Common myeloid progenitor, CD34-positive (primary cell): ENCODE data around the gene CLOCK.
A peak's percentile ranks its signal among the peaks of the same experiment; 100 is the strongest.
"Not testable (repeated sequence)": the region's sequence is repeated elsewhere in the genome, so short reads cannot be mapped to it uniquely, and the experiment has no call there.

Source experiments
- CTCF ChIA-PET: fragments of 350-600 bp; sonication (Branson Sonifier 250); formaldehyde crosslinking; loops from one replicate; lab custom pipeline; 2021; ENCODE audit warnings: antibody characterized with exemption; lab: Charles Lee
- POLR2A ChIA-PET: fragments of 350-600 bp; sonication (Branson Sonifier 250); formaldehyde crosslinking; loops from one replicate; lab custom pipeline; 2021; ENCODE audit warnings: antibody characterized with exemption; lab: Charles Lee
- DNase-seq, 3 donors: peaks; one replicate each; pipeline versions ENCODE4 v3.0.0 to v3.0.0-alpha.2; 2013
- H3K27ac ChIP-seq, 2 experiments: 1 replicate in 1 of 2; 2 replicates in 1 of 2; pipeline ENCODE4 v1.7.0; 2013; ENCODE audit warnings: inconsistent platforms in 2 of 2, low read length in 2 of 2, mild to moderate bottlenecking in 2 of 2, low read depth in 1 of 2, moderate library complexity in 1 of 2; ENCODE audit not compliant: severe bottlenecking in 2 of 2, insufficient read depth in 1 of 2, poor library complexity in 1 of 2
- H3K27me3 ChIP-seq, 5 experiments: replicated peaks in 2 of 5; 1 replicate in 3 of 5; 2 replicates in 2 of 5; pipeline versions ENCODE4 v1.6.1 to v1.7.0; 2013; ENCODE audit warnings: low read length in 4 of 5, mild to moderate bottlenecking in 2 of 5, moderate library complexity in 2 of 5, inconsistent platforms in 1 of 5; ENCODE audit not compliant: insufficient read depth in 5 of 5, control insufficient read depth in 4 of 5
- H3K36me3 ChIP-seq, 4 experiments: 1 replicate in 2 of 4; 2 replicates in 2 of 4; pipeline versions ENCODE4 v1.6.1 to v1.7.0; 2013; ENCODE audit warnings: low read length in 3 of 4, control low read depth in 1 of 4, mild to moderate bottlenecking in 1 of 4; ENCODE audit not compliant: control insufficient read depth in 4 of 4, insufficient read depth in 4 of 4
- H3K4me1 ChIP-seq, 4 experiments: 1 replicate in 3 of 4; 2 replicates in 1 of 4; pipeline versions ENCODE4 v1.6.1 to v1.7.1; 2013; ENCODE audit warnings: low read length in 3 of 4, mild to moderate bottlenecking in 3 of 4, control low read depth in 1 of 4, inconsistent platforms in 1 of 4, moderate library complexity in 1 of 4; ENCODE audit not compliant: control insufficient read depth in 4 of 4, insufficient read depth in 4 of 4; ENCODE audit errors: control extremely low read depth in 1 of 4
- H3K4me3 ChIP-seq, 7 experiments: 1 replicate in 4 of 7; 2 replicates in 3 of 7; pipeline versions ENCODE4 v1.5.1 to v1.7.0; 2013; ENCODE audit warnings: mild to moderate bottlenecking in 7 of 7, low read length in 6 of 7, moderate library complexity in 6 of 7, inconsistent platforms in 2 of 7, low read depth in 2 of 7, control low read depth in 1 of 7; ENCODE audit not compliant: insufficient read depth in 4 of 7, control insufficient read depth in 1 of 7; ENCODE audit errors: extremely low read depth in 1 of 7
- H3K9me3 ChIP-seq, 5 experiments: 1 replicate in 4 of 5; 2 replicates in 1 of 5; pipeline versions ENCODE4 v1.6.1 to v1.7.1; 2013; ENCODE audit warnings: low read length in 4 of 5, mild to moderate bottlenecking in 2 of 5, inconsistent platforms in 1 of 5, low read depth in 1 of 5, moderate library complexity in 1 of 5; ENCODE audit not compliant: control insufficient read depth in 4 of 5, insufficient read depth in 2 of 5; ENCODE audit errors: control extremely low read depth in 1 of 5
- WGBS: methylation state at CpG from one replicate; pipeline ENCODE4 v1.1.5; 2013; ENCODE audit not compliant: insufficient coverage; 5-methylcytosine and 5-hydroxymethylcytosine counted together

The CLOCK gene

GRCh38 chr4:55553441-55554201, 6.9 kb upstream of the CLOCK start:
- Histone ChIP-seq H3K27ac (no peak overlapping the region), H3K4me3 (peak overlapping the region in 2 of 7 experiments; percentile 6 to 29), H3K27me3 (no peaks in the 10 kb centered on the region), H3K9me3 (peaks cover 0 to 5% (median 0%) of the 10 kb centered on the region in 5 experiments), H3K36me3 (no peaks in the 10 kb centered on the region), H3K4me1 (no peaks in the 10 kb centered on the region)
- peak in 1 of 3 donors; percentile 53 for DNase-seq
- ChIA-PET CTCF (interaction anchor here (1.1 to 1.5 kb wide), 4 partner anchors 14 to 141 kb away, joined by 3 to 5 read pairs (median 4); no protein-coding TSS in a partner anchor), POLR2A (no interaction called here)
- 77% methylated on average over 9 of the region's 10 CpGs for WGBS

- CTCF ChIA-PET = interaction anchor here (1.1 to 1.2 kb wide), 2 partner anchors 16 to 143 kb away, joined by 4 read pairs; no protein-coding TSS in a partner anchor
Measured at GRCh38 chr4:55551964-55552363, 5.3 kb upstream of the CLOCK start.

GRCh38 chr4:55549888-55550287, 3.2 kb upstream of the CLOCK start:
- peak in 1 of 3 donors; percentile 30 for DNase-seq

More at GRCh38 chr4:55551964-55552363, 5.3 kb upstream of the CLOCK start:
- 98% methylated on average over 5 of the region's 6 CpGs for WGBS
- H3K27me3 ChIP-seq, POLR2A ChIA-PET, H3K4me1 ChIP-seq, H3K4me3 ChIP-seq, H3K9me3 ChIP-seq, H3K36me3 ChIP-seq, DNase-seq, H3K27ac ChIP-seq: not testable (repeated sequence)

GRCh38 chr4:55547918-55548317, 1.2 kb upstream of the CLOCK start:
- H3K4me3 ChIP-seq = peak overlapping the region in 4 of 7 experiments; percentile 80 to 90 (median 87)
- CTCF ChIA-PET = no interaction called here
- no peaks in the 10 kb centered on the region for H3K9me3 ChIP-seq
- no peaks in the 10 kb centered on the region for H3K27me3 ChIP-seq
- no peak overlapping the region for H3K27ac ChIP-seq
- POLR2A ChIA-PET = no interaction called here
- no peaks in the 10 kb centered on the region for H3K36me3 ChIP-seq
- DNase-seq = no peak
- WGBS = 91% methylated on average over 4 of the region's 4 CpGs
- H3K4me1 ChIP-seq = peaks cover 3 to 30% (median 14%) of the 10 kb centered on the region in 4 experiments

More at GRCh38 chr4:55549888-55550287, 3.2 kb upstream of the CLOCK start:
- WGBS = 100% methylated on average over 1 of the region's 2 CpGs
- no peaks in the 10 kb centered on the region for H3K9me3 ChIP-seq
- peaks cover 3 to 18% (median 11%) of the 10 kb centered on the region in 4 experiments for H3K4me1 ChIP-seq
- CTCF ChIA-PET = interaction anchor here (1.2 kb wide), 1 partner anchor 205 kb away, joined by 3 read pairs; no protein-coding TSS in a partner anchor
- H3K4me3 ChIP-seq = no peak overlapping the region
- H3K36me3 ChIP-seq = no peaks in the 10 kb centered on the region
- H3K27ac ChIP-seq = no peak overlapping the region
- POLR2A ChIA-PET = no interaction called here
- no peaks in the 10 kb centered on the region for H3K27me3 ChIP-seq

GRCh38 chr4:55547466-55547770, 709 bp upstream of the CLOCK start:
- H3K4me1 ChIP-seq = peaks cover 3 to 30% (median 14%) of the 10 kb centered on the region in 4 experiments
- peak overlapping the region; percentile 75 to 96 (median 88) for H3K4me3 ChIP-seq
- ChIA-PET POLR2A (no interaction called here), CTCF (no interaction called here)
- no peaks in the 10 kb centered on the region for H3K9me3 ChIP-seq
- no peaks in the 10 kb centered on the region for H3K36me3 ChIP-seq
- H3K27me3 ChIP-seq = no peaks in the 10 kb centered on the region
- peak overlapping the region in 1 of 2 experiments; percentile 68 for H3K27ac ChIP-seq
- 0% methylated on average over 6 of the region's 10 CpGs for WGBS
- DNase-seq = no peak

- no peak for DNase-seq
- Histone ChIP-seq H3K36me3 (no peaks in the 10 kb centered on the region), H3K4me3 (peak overlapping the region; percentile 75 to 96 (median 88)), H3K27me3 (no peaks in the 10 kb centered on the region), H3K4me1 (peaks cover 3 to 30% (median 14%) of the 10 kb centered on the region in 4 experiments), H3K27ac (peak overlapping the region in 1 of 2 experiments; percentile 75), H3K9me3 (no peaks in the 10 kb centered on the region)
- POLR2A ChIA-PET = no interaction called here
- CTCF ChIA-PET = interaction anchor here (0.7 to 1.3 kb wide), 4 partner anchors 10 to 137 kb away, joined by 3 to 4 read pairs (median 4); no protein-coding TSS in a partner anchor
- 0% methylated on average over 2 of the region's 16 CpGs for WGBS
Measured at GRCh38 chr4:55546506-55546755, 278 bp downstream of the CLOCK start.
